ENCODE results near the gene MED29. TPM values are rescaled to one million over a fixed set of nuclear protein-coding genes. Genes with fewer than 3 reads are reported as not detected.

MED29 gene
- total RNA-seq (2022; extraction: Qiagen RNA extraction; ENCODE audit: low read depth) = 64.5 to 67.1 TPM (median 65.6 TPM) in 5 replicates

DNA sequence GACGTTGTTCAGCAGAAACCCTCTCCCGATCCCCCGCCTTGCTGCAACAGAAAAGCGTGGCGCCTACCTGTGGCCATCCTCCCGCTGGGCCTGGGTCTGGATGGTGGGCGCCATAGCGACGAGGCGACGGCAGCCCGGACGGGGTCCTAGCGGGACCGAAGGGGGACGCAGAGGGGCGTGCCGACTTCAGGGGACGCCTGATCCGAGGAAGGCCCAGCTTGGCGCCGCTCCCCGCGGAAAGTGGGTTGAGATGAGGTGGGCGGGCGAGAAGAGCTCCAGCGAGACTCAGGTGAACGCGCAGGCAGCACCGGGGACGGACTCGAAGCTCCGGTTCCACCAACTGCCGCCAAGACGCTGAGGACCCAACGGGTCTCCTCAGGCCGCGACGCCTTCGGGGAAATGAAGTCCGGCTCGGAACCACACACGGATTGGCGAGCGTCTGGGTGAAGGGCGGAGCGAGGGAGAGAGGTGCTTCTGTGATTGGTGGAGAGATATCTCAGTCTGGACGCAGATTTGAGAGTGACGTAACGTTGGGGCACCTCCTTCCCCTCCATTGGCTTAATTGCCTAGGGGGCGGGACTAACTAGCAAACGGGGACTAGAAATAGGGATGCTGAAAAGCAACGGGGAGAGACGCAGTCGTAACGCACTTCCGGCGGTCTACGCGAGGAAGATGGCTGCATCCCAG lies at the start of gene MED29, which contains the start of gene PAF1:
Gene MED29, plus strand, starts transcription at position 628 of the 687 bp plus-strand sequence. Its CDS starts 45 bp downstream, at position 673.
Gene PAF1, minus strand, starts transcription at position 356 of the 687 bp plus-strand sequence. Its CDS starts 242 bp downstream, at position 114.

DNA sequence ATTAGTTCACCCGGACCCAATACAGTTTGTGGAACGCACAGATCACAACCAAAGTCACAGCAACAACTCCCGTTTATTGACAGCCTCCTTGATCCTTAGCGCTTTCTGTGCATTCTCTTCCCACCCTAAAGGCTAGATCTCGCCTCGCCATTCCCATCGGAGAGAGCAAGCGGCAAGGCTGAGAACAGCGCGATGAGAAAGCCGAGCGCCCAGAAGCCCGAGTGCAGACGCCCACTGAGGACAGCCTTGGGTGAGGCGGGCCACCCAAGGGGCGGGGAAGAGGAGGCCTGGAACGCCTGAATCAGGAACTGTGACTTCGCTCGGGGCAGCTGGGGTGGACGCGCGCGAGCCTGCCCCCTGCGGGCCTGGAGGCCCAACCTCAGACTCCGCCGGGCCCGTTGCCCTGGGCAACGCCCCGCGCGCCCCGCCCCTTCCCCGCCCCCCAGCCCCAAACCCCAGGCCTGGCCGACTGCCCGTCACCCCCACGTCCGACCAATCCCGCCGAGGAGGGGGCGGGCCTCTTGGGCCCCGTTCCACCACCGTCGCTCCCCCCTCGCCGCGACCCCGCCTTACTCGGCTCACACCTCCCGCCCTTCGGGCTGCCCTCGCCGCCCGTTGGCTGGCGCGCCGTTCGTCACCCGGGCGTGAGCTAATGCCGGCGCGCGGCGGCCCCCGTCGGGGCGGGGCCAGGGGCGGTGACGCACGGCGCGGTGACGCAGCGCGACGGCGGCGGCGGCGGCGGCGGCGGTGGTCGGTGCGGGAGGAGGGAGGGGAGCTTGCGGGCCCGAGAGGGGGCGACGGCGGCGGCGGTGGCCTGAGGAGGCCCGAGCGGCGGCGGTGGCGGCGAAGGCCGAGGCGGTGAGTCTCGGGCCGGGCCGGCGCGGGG lies 49.2 kb upstream of the MED29 start, which contains the start of gene SAMD4B:
Gene SAMD4B, plus strand, starts transcription at position 703 of the 886 bp plus-strand sequence. CDS start 14,473 bp downstream, outside the sequence.

DNA sequence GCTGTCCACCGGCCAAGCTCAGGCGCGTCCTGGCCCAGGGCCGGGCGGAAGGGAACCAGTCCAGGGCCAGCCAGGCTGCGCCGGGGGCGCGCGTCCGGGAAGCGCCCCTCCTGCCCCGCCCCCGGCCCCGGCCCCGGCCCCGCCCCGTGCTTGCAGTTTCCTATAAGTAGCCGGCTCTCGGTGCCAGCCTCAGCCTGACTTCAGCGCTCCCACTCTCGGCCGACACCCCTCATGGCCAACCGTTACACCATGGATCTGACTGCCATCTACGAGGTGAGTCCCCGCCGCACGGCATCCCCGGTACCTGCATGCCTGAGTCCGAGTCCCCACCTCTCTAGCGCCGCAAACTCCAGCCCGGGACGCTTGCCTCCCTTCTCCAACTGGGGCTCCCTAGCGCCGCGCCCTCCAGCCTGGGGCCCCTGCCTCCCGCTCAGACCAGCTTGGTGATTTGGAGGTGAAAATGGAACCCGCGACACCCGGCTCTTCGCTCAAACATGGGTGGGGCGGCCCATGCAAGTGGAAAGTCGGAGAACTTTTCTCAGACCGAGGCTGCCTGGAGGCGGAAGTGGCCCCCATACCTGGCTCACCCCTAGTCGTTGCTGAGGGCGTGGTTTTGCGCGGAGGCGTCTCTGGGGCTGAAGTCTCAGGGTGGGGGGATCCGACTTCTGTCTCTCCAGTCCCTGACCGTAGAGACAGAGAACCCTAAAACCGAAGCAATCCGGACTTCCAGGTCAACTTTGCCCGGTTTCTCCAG lies 15.7 kb downstream of the MED29 start, which contains the start of gene ZFP36:
Gene ZFP36, plus strand, starts transcription at position 192 of the 754 bp plus-strand sequence. Its CDS starts 58 bp downstream, at position 250.

GRCh38 chr19:39412100-39412866 lies 21.1 kb downstream of the MED29 start, which contains the start of gene PLEKHG2:
Gene PLEKHG2, plus strand, starts transcription at chr19:39412669. Its CDS starts 1,418 bp downstream, at chr19:39414087.

GRCh38 chr19:39435499-39436349 lies 44.5 kb downstream of the MED29 start, which contains the start of gene RPS16:
Gene RPS16, minus strand, starts transcription at chr19:39435949. Its CDS starts 54 bp downstream, at chr19:39435895.

DNA sequence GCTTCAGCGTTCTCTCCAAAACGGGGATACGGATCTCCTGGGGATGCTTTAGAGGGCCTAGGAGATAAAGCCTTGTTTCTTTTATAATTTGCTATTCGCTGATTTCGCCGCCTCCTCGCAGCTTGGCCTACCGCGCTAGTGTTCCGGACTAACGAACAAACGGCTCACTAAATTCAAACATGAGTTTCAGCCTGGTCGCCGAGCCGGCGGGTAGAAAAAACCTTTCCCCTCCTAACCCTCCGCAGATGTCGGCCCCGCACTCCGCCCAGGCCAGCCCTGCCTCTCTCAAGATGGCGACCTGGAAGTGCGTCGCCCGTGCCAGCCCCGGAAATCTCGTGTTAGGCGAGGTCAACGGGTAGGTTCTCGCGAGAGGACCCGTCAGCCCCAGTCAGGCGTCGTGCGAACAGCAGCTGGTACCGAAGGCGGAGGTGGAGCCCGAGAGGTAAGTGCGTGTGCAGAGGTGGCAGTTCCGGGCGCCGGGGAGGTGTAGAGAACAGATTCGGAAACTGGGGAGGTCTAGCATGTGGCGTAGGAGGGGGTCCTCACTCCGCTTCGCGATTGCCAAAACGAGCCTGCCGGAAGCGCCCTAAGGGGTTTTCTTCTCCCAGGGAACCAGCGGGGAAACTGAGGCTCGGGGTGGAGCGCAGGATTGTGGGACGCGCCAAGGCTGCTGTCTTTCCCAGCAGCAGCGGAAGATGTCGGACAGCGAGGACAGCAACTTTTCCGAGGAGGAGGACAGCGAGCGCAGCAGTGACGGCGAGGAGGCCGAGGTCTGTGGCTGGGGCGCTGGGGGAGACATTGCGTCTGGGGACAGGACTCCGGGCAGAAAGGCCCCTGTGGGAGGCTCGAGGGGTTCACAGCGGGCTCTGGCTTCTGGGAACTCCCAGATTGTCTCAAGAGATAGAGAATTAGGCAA lies 54.3 kb downstream of the MED29 start, which contains the start of gene SUPT5H:
Gene SUPT5H, plus strand, starts transcription at position 387 of the 916 bp plus-strand sequence. Its CDS starts 309 bp downstream, at position 696.

Other genes with a start within 250 kb of the MED29 start
- 0.76 to 2.2 TPM (median 1.7 TPM) in 5 replicates for gene NCCRP1, start 194.4 kb upstream of the MED29 start, total RNA-seq (2022; extraction: Qiagen RNA extraction; ENCODE audit: low read depth)
- not detected in 5 replicates for gene SYCN, start 187.1 kb upstream of the MED29 start, total RNA-seq (2022; extraction: Qiagen RNA extraction; ENCODE audit: low read depth)
- gene IFNL3, start 146.4 kb upstream of the MED29 start, total RNA-seq (2022; extraction: Qiagen RNA extraction; ENCODE audit: low read depth) = 0.19 TPM in 1 of 5 replicates, not detected in the others
- gene IFNL4, start 142.5 kb upstream of the MED29 start, total RNA-seq (2022; extraction: Qiagen RNA extraction; ENCODE audit: low read depth) = not detected in 5 replicates
- not detected in 5 replicates for gene IFNL2, start 123.0 kb upstream of the MED29 start, total RNA-seq (2022; extraction: Qiagen RNA extraction; ENCODE audit: low read depth)
- gene IFNL1, start 95.0 kb upstream of the MED29 start, total RNA-seq (2022; extraction: Qiagen RNA extraction; ENCODE audit: low read depth) = 0.15 to 0.28 TPM (median 0.27 TPM) in 3 of 5 replicates, not detected in the others
- gene LRFN1, start 70.5 kb upstream of the MED29 start, total RNA-seq (2022; extraction: Qiagen RNA extraction; ENCODE audit: low read depth) = 7.6 to 14.2 TPM (median 10.9 TPM) in 5 replicates
- gene GMFG, start 55.3 kb upstream of the MED29 start, total RNA-seq (2022; extraction: Qiagen RNA extraction; ENCODE audit: low read depth) = 0.24 to 0.83 TPM (median 0.45 TPM) in 5 replicates
- 124 to 189 TPM (median 173 TPM) in 5 replicates for gene SAMD4B, start 49.0 kb upstream of the MED29 start, total RNA-seq (2022; extraction: Qiagen RNA extraction; ENCODE audit: low read depth)
- 62.8 to 77.0 TPM (median 70.6 TPM) in 5 replicates for gene PAF1, start 272 bp upstream of the MED29 start, total RNA-seq (2022; extraction: Qiagen RNA extraction; ENCODE audit: low read depth)
- 52.1 to 60.7 TPM (median 57.1 TPM) in 5 replicates for gene ZFP36, start 15.5 kb downstream of the MED29 start, total RNA-seq (2022; extraction: Qiagen RNA extraction; ENCODE audit: low read depth)
- 38.8 to 65.0 TPM (median 54.8 TPM) in 5 replicates for gene PLEKHG2, start 21.3 kb downstream of the MED29 start, total RNA-seq (2022; extraction: Qiagen RNA extraction; ENCODE audit: low read depth)
- 6,546 to 7,499 TPM (median 7,130 TPM) in 5 replicates for gene RPS16, start 44.6 kb downstream of the MED29 start, total RNA-seq (2022; extraction: Qiagen RNA extraction; ENCODE audit: low read depth)
- 175 to 216 TPM (median 185 TPM) in 5 replicates for gene SUPT5H, start 54.2 kb downstream of the MED29 start, total RNA-seq (2022; extraction: Qiagen RNA extraction; ENCODE audit: low read depth)
- gene TIMM50, start 89.5 kb downstream of the MED29 start, total RNA-seq (2022; extraction: Qiagen RNA extraction; ENCODE audit: low read depth) = 173 to 234 TPM (median 221 TPM) in 5 replicates
- 4.9 to 10.9 TPM (median 10.4 TPM) in 5 replicates for gene DLL3, start 107.6 kb downstream of the MED29 start, total RNA-seq (2022; extraction: Qiagen RNA extraction; ENCODE audit: low read depth)
- gene SELENOV, start 123.8 kb downstream of the MED29 start, total RNA-seq (2022; extraction: Qiagen RNA extraction; ENCODE audit: low read depth) = not detected in 5 replicates
- gene EID2B, start 141.5 kb downstream of the MED29 start, total RNA-seq (2022; extraction: Qiagen RNA extraction; ENCODE audit: low read depth) = 6.4 to 12.9 TPM (median 7.5 TPM) in 5 replicates
- gene EID2, start 148.8 kb downstream of the MED29 start, total RNA-seq (2022; extraction: Qiagen RNA extraction; ENCODE audit: low read depth) = 35.7 to 47.6 TPM (median 43.3 TPM) in 5 replicates
- not detected in 5 replicates for gene LGALS13, start 211.1 kb downstream of the MED29 start, total RNA-seq (2022; extraction: Qiagen RNA extraction; ENCODE audit: low read depth)

All from A549 treated with DMSO at 1 μM for 4 hours (cell line).